Mucosa of stomach (tissue), 1 donor: ENCODE results near the gene PSMA6.
"Not testable (repeated sequence)": the region's sequence is repeated elsewhere in the genome, so short reads cannot be mapped to it uniquely, and the experiment has no call there.

Experiments used
- H3K27me3 ChIP-seq: one replicate; pipeline ENCODE4 v1.7.0; 2013; ENCODE audit warnings: mild to moderate bottlenecking, low read length; ENCODE audit not compliant: control insufficient read depth, insufficient read depth
- H3K36me3 ChIP-seq: one replicate; pipeline ENCODE4 v1.7.0; 2013; ENCODE audit warnings: low read length; ENCODE audit not compliant: control insufficient read depth, insufficient read depth
- H3K4me1 ChIP-seq: one replicate; pipeline ENCODE4 v1.7.0; 2013; ENCODE audit warnings: mild to moderate bottlenecking, low read length; ENCODE audit not compliant: control insufficient read depth, insufficient read depth
- H3K4me3 ChIP-seq: one replicate; pipeline ENCODE4 v1.7.0; 2013; ENCODE audit warnings: low read length
- H3K9ac ChIP-seq: one replicate; pipeline ENCODE4 v1.7.0; 2013; ENCODE audit warnings: mild to moderate bottlenecking, low read length, moderate library complexity
- H3K9me3 ChIP-seq: one replicate; pipeline ENCODE4 v1.7.0; 2013; ENCODE audit warnings: mild to moderate bottlenecking, low read length, moderate library complexity; ENCODE audit not compliant: control insufficient read depth
- donor health status: Pancreatic carcinoma.

Gene PSMA6

DNA sequence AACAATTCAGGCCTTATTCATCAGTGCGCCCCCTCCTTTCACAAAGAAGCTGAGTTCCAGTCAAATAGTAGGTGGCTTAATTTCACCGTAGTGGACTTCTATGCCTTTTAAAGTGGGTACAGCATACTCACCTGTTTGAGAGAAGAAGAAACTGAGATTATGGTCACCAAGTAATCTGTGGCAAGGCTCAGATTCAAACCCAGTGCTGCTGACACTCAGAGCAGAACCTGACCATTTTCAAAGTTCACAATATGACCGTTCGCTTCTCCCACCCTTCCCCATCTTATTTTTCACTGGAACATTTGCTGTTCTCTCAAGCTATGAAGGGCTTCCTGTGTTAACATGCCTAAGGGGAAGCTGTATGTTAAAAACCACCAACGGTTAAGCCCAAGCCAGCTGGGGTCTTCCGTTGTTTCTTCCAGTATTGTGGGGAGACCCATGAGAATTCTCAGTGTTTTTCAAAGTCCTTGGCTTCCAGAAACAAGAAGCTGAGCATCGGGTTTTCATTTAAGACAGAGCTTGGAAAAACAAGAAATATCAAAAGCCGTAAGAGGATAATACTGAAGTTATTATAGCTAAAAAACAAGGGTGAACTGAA, 6.1 kb upstream of the PSMA6 start:
- no peak overlapping the region for H3K9ac ChIP-seq
- H3K4me3 ChIP-seq = no peak overlapping the region

DNA sequence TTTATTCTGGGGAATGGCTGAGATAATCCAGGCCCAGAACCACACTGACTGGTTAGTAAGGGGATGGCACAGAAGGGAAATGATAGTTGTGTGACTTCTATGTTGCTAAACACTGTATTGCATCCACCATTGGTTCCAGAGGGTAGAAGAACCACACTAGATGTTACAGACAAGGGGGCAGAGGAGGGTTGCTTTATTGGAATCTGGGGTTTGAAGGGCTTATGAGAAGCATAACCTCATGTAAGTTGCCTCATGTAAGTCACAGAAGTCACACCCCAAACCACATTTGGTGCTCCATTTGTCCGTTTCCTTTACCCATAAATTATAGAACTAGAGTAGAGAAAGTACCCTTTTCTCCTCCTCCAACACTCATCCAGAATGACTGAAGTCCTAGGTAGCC, 5.5 kb upstream of the PSMA6 start:
- Histone ChIP-seq H3K4me1 (peaks cover 4% of the 10 kb centered on the region), H3K36me3 (no peaks in the 10 kb centered on the region)

More for the DNA sequence above, 6.1 kb upstream of the PSMA6 start:
- H3K36me3 ChIP-seq = no peaks in the 10 kb centered on the region
- no peaks in the 10 kb centered on the region for H3K9me3 ChIP-seq
- peaks cover 4% of the 10 kb centered on the region for H3K4me1 ChIP-seq
- H3K27me3 ChIP-seq = no peaks in the 10 kb centered on the region

DNA sequence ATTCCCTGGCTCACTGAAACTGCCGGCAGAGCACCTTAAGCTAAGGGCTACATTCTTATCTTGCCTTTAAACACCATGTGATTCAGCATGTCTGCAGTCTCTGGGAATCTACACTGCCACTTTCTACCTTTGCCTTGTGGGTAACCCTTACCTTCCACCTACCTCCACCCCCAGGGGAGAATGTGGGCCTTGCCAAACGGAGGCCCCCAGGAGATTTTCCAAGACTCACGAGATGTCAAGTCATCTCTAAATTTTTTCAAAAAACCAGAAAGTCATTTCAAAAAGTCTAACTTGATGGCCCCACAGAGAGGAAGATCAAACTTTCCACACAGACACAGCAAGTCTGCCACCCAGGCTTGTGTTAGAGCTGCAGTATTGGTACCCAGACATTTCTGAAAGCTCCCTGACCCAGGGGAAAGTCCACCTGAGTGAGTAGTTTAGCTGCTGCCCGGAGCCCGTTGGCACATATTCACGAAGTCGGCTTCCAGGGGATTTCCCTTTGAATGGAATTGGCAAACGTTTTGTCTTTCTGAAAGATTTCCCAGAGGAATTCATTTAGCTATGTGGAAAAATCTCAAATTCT, 4.7 kb upstream of the PSMA6 start:
- Histone ChIP-seq H3K4me3 (no peak overlapping the region), H3K9ac (no peak overlapping the region), H3K9me3 (no peaks in the 10 kb centered on the region), H3K4me1 (peaks cover 4% of the 10 kb centered on the region), H3K27me3 (no peaks in the 10 kb centered on the region), H3K36me3 (no peaks in the 10 kb centered on the region)

More for the DNA sequence above, 5.5 kb upstream of the PSMA6 start:
- no peaks in the 10 kb centered on the region for H3K27me3 ChIP-seq
- H3K9me3 ChIP-seq = no peaks in the 10 kb centered on the region
- H3K4me3 ChIP-seq = no peak overlapping the region
- H3K9ac ChIP-seq = no peak overlapping the region

GRCh38 chr14:35289623-35290022, 2.6 kb upstream of the PSMA6 start:
- Histone ChIP-seq H3K4me3 (no peak overlapping the region), H3K4me1 (peaks cover 7% of the 10 kb centered on the region), H3K9ac (no peak overlapping the region), H3K27me3 (no peaks in the 10 kb centered on the region), H3K36me3 (no peaks in the 10 kb centered on the region), H3K9me3 (no peaks in the 10 kb centered on the region)

DNA sequence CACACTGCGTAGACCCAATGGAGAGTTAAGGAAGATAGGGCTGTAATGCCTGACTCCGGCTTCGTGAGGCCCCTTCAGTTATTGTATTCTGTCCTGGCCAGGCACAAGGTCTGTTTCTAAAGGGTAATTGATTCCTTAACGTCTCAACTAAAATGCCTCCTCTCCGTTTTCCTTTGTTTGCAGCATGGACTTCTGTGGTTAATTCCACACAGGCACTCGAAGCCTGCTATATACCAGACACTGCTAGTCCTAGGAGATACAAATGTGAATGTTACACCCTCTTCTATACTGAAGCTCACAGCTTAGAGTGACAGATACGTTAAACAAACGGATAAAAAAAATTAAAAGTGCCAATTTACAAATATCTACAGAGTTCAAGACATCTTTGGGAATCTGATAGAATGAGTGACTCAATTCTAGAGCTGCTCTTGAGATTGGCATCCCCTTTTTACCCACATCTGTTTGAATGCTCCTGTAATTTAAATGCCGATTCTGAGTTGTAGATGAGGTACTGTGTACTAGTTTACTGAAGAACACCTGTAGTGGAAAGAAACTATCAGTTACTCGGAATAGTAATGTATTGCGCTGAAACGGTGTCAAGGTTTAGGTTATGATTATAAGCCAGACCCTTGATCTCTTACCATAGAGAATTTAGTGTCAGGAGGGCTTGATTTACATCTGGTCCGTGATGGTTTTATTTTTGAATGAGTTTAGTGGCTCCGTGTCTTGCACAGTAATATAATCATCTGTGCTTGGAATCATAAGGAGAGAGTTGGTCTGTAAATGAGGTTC, 784 bp downstream of the PSMA6 start:
- H3K9ac ChIP-seq = peak overlapping the region; percentile 88
- no peaks in the 10 kb centered on the region for H3K9me3 ChIP-seq
- peak overlapping the region; percentile 60 for H3K4me3 ChIP-seq
- no peaks in the 10 kb centered on the region for H3K27me3 ChIP-seq
- peaks cover 16% of the 10 kb centered on the region for H3K4me1 ChIP-seq
- H3K36me3 ChIP-seq = no peaks in the 10 kb centered on the region

DNA sequence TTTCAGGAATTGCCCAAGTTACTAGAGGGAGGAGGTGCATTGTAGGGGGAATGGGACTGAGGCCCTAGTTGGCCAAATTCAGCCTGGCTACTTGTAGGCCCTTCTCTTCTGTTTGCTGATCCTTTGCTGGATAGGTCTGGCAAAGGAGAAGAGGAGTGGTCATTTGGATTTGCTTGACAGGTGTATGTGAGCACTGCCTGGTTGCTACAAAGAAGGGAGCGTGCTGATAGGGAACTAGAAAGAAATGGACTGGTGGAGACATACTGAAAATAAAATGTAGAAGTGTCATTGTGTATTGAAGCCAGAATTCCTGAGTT, 3.6 kb downstream of the PSMA6 start:
- Histone ChIP-seq H3K27me3 (no peaks in the 10 kb centered on the region), H3K9ac (no peak overlapping the region), H3K36me3 (no peaks in the 10 kb centered on the region), H3K9me3 (no peaks in the 10 kb centered on the region), H3K4me1 (peaks cover 19% of the 10 kb centered on the region), H3K4me3 (no peak overlapping the region)

DNA sequence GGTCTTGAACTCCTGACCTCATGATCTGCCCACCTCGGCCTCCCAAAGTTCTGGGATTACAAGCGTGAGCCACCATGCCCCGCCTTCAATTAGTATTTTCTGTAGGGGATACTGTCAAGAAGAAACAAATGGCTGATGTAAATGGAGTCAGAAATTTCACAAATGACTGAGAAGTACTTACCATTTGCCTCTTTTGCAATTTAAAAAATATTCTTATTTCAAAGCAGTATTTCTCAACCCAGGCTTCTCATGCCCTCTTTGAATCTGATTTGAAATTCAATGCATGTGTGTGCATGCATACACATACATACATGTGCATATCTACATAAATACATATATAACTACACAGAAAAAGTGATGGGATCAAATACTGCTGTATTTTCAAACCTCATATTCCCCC, 4.4 kb downstream of the PSMA6 start:
- H3K27me3 ChIP-seq = no peaks in the 10 kb centered on the region
- H3K4me1 ChIP-seq = peaks cover 19% of the 10 kb centered on the region
- no peak overlapping the region for H3K4me3 ChIP-seq
- H3K9me3 ChIP-seq = no peaks in the 10 kb centered on the region
- H3K36me3 ChIP-seq = no peaks in the 10 kb centered on the region
- no peak overlapping the region for H3K9ac ChIP-seq

DNA sequence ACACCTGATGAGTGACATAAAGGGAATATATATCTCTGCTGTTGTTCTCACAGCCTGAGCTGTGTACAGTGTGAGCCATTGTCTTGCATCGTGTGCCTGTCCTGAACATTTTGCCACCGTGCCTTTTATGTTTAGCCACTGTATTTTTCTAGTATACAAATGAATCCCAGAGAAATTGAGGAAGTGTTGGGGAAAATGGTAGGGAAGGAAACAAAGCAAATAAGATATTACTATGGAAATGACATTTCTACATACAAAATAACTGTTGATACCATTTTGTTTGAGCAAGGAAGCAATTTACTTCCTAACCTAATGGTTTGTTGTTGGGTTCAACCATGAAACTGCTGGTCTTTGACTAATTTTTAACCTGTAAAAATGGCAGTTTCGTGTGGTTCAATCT, 5.5 kb downstream of the PSMA6 start:
- no peaks in the 10 kb centered on the region for H3K9me3 ChIP-seq
- no peak overlapping the region for H3K4me3 ChIP-seq
- no peak overlapping the region for H3K9ac ChIP-seq
- no peaks in the 10 kb centered on the region for H3K36me3 ChIP-seq
- no peaks in the 10 kb centered on the region for H3K27me3 ChIP-seq
- peaks cover 19% of the 10 kb centered on the region for H3K4me1 ChIP-seq

DNA sequence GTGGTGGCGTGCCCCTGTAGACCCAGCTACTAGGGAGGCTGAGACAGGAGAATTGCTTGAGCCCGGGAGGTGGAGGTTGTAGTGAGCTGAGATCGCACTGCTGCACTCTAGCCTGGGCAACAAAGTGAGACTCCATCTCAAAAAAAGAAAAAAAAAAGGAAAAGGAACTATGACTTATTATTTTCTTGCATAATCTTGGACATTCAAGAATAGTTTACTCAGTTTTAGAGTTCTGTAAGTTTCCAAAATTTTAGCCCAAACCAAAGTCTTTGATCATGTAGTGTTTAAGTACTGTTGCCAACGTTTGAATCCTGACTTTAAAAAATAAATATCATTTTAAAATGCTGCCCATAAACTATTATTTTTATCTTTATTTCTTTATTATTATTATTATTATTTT, 6.2 kb downstream of the PSMA6 start:
- H3K27me3 ChIP-seq = no peaks in the 10 kb centered on the region
- no peaks in the 10 kb centered on the region for H3K9me3 ChIP-seq
- H3K9ac ChIP-seq = no peak overlapping the region
- H3K4me1 ChIP-seq = peaks cover 19% of the 10 kb centered on the region
- H3K4me3 ChIP-seq = no peak overlapping the region
- H3K36me3 ChIP-seq = no peaks in the 10 kb centered on the region

- H3K4me1 ChIP-seq = peaks cover 16% of the 10 kb centered on the region
- H3K9me3 ChIP-seq = no peaks in the 10 kb centered on the region
- H3K27me3 ChIP-seq = no peaks in the 10 kb centered on the region
- no peak overlapping the region for H3K9ac ChIP-seq
- no peaks in the 10 kb centered on the region for H3K36me3 ChIP-seq
- H3K4me3 ChIP-seq = no peak overlapping the region
Measured at GRCh38 chr14:35299708-35300107, 7.5 kb downstream of the PSMA6 start.

GRCh38 chr14:35300228-35300627, 8.0 kb downstream of the PSMA6 start:
- Histone ChIP-seq H3K4me3 (no peak overlapping the region), H3K9ac (no peak overlapping the region), H3K27me3 (no peaks in the 10 kb centered on the region), H3K4me1 (peaks cover 13% of the 10 kb centered on the region), H3K36me3 (no peaks in the 10 kb centered on the region), H3K9me3 (no peaks in the 10 kb centered on the region)

GRCh38 chr14:35301334-35301733, 9.2 kb downstream of the PSMA6 start:
- H3K9me3 ChIP-seq, H3K4me1 ChIP-seq, H3K9ac ChIP-seq, H3K36me3 ChIP-seq, H3K27me3 ChIP-seq, H3K4me3 ChIP-seq: not testable (repeated sequence)
